Measurements from ENCODE around the gene FOXP1. TPM values are rescaled to one million over a fixed set of nuclear protein-coding genes. Genes with fewer than 3 reads are reported as not detected.
A peak's percentile ranks its signal among the peaks of the same experiment; 100 is the strongest.

The FOXP1 gene
- total and polyA plus RNA-seq, 2 donors (not counting 1 experiment from before 2014, with no cell fraction given): 91.1 to 508 TPM

DNA sequence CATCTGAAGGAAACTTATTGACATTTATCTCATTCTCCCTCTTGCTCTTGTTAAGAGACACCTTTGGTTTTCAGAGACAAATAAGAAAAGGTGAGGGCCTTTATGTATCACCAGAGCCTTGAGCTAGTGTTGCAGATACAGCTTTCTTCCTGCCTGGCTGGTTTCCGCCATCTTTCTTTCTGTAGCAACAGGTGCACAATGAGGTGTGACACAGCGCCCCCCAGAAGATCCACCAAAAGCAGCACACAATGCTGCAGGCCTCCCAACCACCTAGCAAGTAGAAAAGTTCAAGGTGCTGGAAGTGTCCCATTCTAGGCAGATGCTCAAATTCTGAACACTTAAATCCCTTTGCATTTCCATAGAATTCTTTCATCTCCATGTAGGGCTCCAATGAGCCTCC, 106.6 kb downstream of the FOXP1 start:
- H3K9ac ChIP-seq (ENCODE audit: low read length): no peak overlapping the region
- no peaks in the 10 kb centered on the region for H3K27me3 ChIP-seq (replicated peaks in 1 of 4; ENCODE audit: control extremely low read depth in 1 of 4, control insufficient read depth in 3 of 4, insufficient read depth in 4 of 4, low read length in 3 of 4)
- H3K27me3 Mint-ChIP-seq: no peaks in the 10 kb centered on the region
- H3K4me3 ChIP-seq (ENCODE audit: control extremely low read depth in 1 of 5, extremely low read depth in 1 of 5, insufficient read depth in 1 of 5, low read depth in 2 of 5, low read length in 4 of 5): no peak overlapping the region
- ChIA-PET CTCF (interaction anchor here (1.0 to 1.4 kb wide), 3 partner anchors 9 to 35 kb away, joined by 3 read pairs; no protein-coding TSS in a partner anchor), POLR2A (no interaction called here)
- 100% methylated on average over 1 of the region's 2 CpGs for WGBS (ENCODE audit: insufficient coverage)
- peaks cover 0 to 7% (median 1%) of the 10 kb centered on the region in 3 donors for H3K9me3 ChIP-seq (ENCODE audit: control extremely low read depth in 1 of 3, control insufficient read depth in 2 of 3, insufficient read depth in 1 of 3, low read length in 2 of 3)
- peaks cover 92% of the 10 kb centered on the region for H3K79me2 ChIP-seq (ENCODE audit: control insufficient read depth, insufficient read depth, low read length)
- H3K4me1 ChIP-seq (ENCODE audit: control insufficient read depth in 2 of 2, insufficient read depth in 2 of 2, low read length in 2 of 2): peaks cover 18 to 25% of the 10 kb centered on the region in 2 donors
- no peak for TF ChIP-seq EZH2 (IDR thresholded peaks at IDR 0.05; ENCODE audit: borderline replicate concordance, insufficient read depth, low read depth, low read length, poor library complexity, severe bottlenecking)
- TF ChIP-seq, protein P1, sequence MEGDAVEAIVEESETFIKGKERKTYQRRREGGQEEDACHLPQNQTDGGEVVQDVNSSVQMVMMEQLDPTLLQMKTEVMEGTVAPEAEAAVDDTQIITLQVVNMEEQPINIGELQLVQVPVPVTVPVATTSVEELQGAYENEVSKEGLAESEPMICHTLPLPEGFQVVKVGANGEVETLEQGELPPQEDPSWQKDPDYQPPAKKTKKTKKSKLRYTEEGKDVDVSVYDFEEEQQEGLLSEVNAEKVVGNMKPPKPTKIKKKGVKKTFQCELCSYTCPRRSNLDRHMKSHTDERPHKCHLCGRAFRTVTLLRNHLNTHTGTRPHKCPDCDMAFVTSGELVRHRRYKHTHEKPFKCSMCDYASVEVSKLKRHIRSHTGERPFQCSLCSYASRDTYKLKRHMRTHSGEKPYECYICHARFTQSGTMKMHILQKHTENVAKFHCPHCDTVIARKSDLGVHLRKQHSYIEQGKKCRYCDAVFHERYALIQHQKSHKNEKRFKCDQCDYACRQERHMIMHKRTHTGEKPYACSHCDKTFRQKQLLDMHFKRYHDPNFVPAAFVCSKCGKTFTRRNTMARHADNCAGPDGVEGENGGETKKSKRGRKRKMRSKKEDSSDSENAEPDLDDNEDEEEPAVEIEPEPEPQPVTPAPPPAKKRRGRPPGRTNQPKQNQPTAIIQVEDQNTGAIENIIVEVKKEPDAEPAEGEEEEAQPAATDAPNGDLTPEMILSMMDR (IDR thresholded peaks at IDR 0.05): no peak
- H3K4me1 Mint-ChIP-seq: peaks cover 49% of the 10 kb centered on the region
- H3K4me3 Mint-ChIP-seq: no peak overlapping the region
- peak overlapping the region; percentile 15 for H3K27ac Mint-ChIP-seq
- H3K9me3 Mint-ChIP-seq (ENCODE audit: insufficient read depth): no peaks in the 10 kb centered on the region
- no peak overlapping the region for H3K4me2 ChIP-seq (replicated peaks; ENCODE audit: low read depth, low read length, poor library complexity, severe bottlenecking)
- peaks cover under 1 to 3% of the 10 kb centered on the region in 2 experiments for H3K36me3 ChIP-seq (replicated peaks in 1 of 2; ENCODE audit: control extremely low read depth in 1 of 2, control insufficient read depth in 1 of 2, extremely low read depth in 1 of 2, insufficient read depth in 2 of 2, low read length in 1 of 2)
- H2AFZ ChIP-seq (ENCODE audit: insufficient read depth, low read depth, low read length, poor library complexity, severe bottlenecking): no peak overlapping the region
- ATAC-seq (ENCODE audit: low read depth) (no peak), DNase-seq (no peak)
- H4K20me1 ChIP-seq (ENCODE audit: control insufficient read depth, insufficient read depth, low read length, poor library complexity, severe bottlenecking): no peaks in the 10 kb centered on the region
- intact Hi-C loops (cut with micrococcal nuclease): no loop called here
- H3K27ac ChIP-seq (ENCODE audit: low read length in 2 of 2): no peak overlapping the region

DNA sequence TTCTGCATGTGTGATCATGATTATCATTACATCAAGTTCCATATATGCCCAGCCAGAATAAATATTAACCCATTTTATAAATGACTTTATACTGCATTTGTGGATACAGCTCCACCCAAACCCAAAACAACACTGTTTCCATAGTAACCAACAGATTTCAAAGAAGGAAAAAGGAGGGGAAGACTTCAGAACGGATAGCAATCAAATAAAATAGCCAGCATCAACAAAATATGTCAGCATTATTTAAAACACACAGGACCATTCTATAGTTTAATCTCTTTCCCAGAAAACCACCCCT, 114.4 kb downstream of the FOXP1 start:
- H3K79me2 ChIP-seq (ENCODE audit: control insufficient read depth, insufficient read depth, low read length): peaks cover 75% of the 10 kb centered on the region
- Mint-ChIP-seq H3K4me1 (peaks cover 31% of the 10 kb centered on the region), H3K27ac (no peak overlapping the region), H3K27me3 (no peaks in the 10 kb centered on the region), H3K9me3 (ENCODE audit: insufficient read depth) (no peaks in the 10 kb centered on the region), H3K4me3 (no peak overlapping the region)
- no peak overlapping the region for H3K4me3 ChIP-seq (ENCODE audit: control extremely low read depth in 1 of 5, extremely low read depth in 1 of 5, insufficient read depth in 1 of 5, low read depth in 2 of 5, low read length in 4 of 5)
- ChIA-PET CTCF (interaction anchor here (1.0 kb wide), 1 partner anchor 16 kb away, joined by 3 read pairs; no protein-coding TSS in a partner anchor), POLR2A (no interaction called here)
- ATAC-seq (ENCODE audit: low read depth) (no peak), DNase-seq (no peak)
- no peak for TF ChIP-seq EZH2 (IDR thresholded peaks at IDR 0.05; ENCODE audit: borderline replicate concordance, insufficient read depth, low read depth, low read length, poor library complexity, severe bottlenecking)
- TF ChIP-seq, protein P1 (IDR thresholded peaks at IDR 0.05): no peak
- H3K9ac ChIP-seq (ENCODE audit: low read length): no peak overlapping the region
- WGBS (ENCODE audit: insufficient coverage): no CpG with 5 or more reads among the region's 1 CpG
- H3K27ac ChIP-seq (ENCODE audit: low read length in 2 of 2): no peak overlapping the region
- H4K20me1 ChIP-seq (ENCODE audit: control insufficient read depth, insufficient read depth, low read length, poor library complexity, severe bottlenecking): no peaks in the 10 kb centered on the region
- no peaks in the 10 kb centered on the region for H3K27me3 ChIP-seq (replicated peaks in 1 of 4; ENCODE audit: control extremely low read depth in 1 of 4, control insufficient read depth in 3 of 4, insufficient read depth in 4 of 4, low read length in 3 of 4)
- intact Hi-C loops (cut with micrococcal nuclease): no loop called here
- H3K4me1 ChIP-seq (ENCODE audit: control insufficient read depth in 2 of 2, insufficient read depth in 2 of 2, low read length in 2 of 2): peaks cover 15 to 18% of the 10 kb centered on the region in 2 donors
- H3K9me3 ChIP-seq (ENCODE audit: control extremely low read depth in 1 of 3, control insufficient read depth in 2 of 3, insufficient read depth in 1 of 3, low read length in 2 of 3): peaks cover 0 to 7% (median 1%) of the 10 kb centered on the region in 3 donors
- H3K4me2 ChIP-seq (replicated peaks; ENCODE audit: low read depth, low read length, poor library complexity, severe bottlenecking): no peak overlapping the region
- H3K36me3 ChIP-seq (replicated peaks in 1 of 2; ENCODE audit: control extremely low read depth in 1 of 2, control insufficient read depth in 1 of 2, extremely low read depth in 1 of 2, insufficient read depth in 2 of 2, low read length in 1 of 2): peaks cover 0 to 3% of the 10 kb centered on the region in 2 experiments
- H2AFZ ChIP-seq (ENCODE audit: insufficient read depth, low read depth, low read length, poor library complexity, severe bottlenecking): no peak overlapping the region

Data from B cell (primary cell).